ENCODE data around the gene BCAS1. TPM values are rescaled to one million over a fixed set of nuclear protein-coding genes. Genes with fewer than 3 reads are reported as not detected.

Gene BCAS1
- total RNA-seq, 1 donor, result not detected

DNA sequence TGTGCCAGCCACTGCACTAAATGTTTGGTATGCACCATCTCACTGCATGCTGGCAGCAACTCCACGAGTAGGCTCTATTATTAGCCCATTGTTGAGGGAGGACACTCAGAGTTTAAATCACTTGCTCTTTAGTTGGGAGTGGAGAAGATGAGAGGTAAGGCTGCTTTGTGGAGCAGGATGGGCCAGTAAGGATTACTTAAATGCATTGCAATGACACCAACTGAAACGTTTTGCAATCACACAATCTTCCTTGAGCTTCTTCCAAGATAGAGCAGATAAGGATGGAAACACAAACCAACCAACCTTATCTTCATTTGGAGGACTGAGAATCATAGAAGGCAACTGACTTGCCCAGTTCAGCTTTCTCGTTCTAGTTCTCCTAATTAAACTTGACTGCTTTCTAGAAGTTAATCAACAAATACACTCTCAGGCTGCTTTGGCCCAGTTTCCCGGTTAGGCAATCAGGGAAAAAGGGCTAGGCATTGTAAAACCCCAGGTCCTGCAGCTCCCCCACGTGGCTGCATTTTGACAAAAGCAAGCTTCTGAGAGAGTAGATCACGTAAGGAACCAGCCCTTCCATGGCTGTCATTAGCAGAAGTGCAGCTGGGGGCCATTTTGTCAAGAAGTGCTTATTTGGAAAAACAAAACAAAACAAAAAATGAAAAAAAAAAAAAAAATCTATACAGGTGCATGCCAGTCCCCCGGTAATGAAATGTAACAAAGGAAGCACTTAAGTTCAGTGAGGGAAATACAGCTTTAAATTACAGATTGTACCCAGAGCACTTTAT, 130.6 kb downstream of the BCAS1 start:
- Histone ChIP-seq H2AFZ (ENCODE audit: low read length) (peak overlapping the region; percentile 65), H3K79me2 (ENCODE audit: insufficient read depth, low read length) (no peaks in the 10 kb centered on the region), H3K27ac (ENCODE audit: low read depth, low read length) (peak overlapping the region; percentile 97), H4K20me1 (ENCODE audit: insufficient read depth, low read length) (no peaks in the 10 kb centered on the region), H3K36me3 (ENCODE audit: insufficient read depth, low read length) (no peaks in the 10 kb centered on the region), H3K4me2 (ENCODE audit: insufficient read depth, low read length) (peak overlapping the region; percentile 73), H3K9me3 (ENCODE audit: low read depth, low read length) (no peaks in the 10 kb centered on the region), H3K4me3 (ENCODE audit: insufficient read depth, low read length) (no peak overlapping the region), H3K4me1 (ENCODE audit: insufficient read depth, low read length) (peaks cover 42% of the 10 kb centered on the region), H3K27me3 (ENCODE audit: insufficient read depth, low read length) (no peaks in the 10 kb centered on the region)
- peak; percentile 92 for TF ChIP-seq CTCF (IDR thresholded peaks at IDR 0.05; ENCODE audit: extremely low read depth, low read depth, low read length)
- peak; percentile 74 for DNase-seq (ENCODE audit: insufficient read length, low spot score, missing footprints)

DNA sequence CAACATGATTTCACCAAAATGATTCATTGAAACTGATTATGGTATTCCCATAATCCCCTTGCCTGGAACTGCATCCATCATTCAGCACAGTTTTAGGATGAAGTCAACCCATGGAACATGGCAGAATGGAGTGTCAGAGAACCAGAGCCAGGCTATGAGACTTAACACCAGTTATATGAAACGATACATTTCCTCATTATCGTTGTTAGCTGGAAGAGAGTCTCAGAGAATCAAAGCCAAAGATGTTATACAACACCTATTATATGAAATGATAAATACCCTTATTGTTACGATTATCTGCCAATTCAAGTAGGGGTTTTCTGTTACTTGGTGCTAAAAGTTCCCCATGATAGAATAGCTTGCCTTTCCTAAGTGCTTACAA, 131.2 kb downstream of the BCAS1 start:
- Histone ChIP-seq H3K9me3 (ENCODE audit: low read depth, low read length) (no peaks in the 10 kb centered on the region), H2AFZ (ENCODE audit: low read length) (no peak overlapping the region), H3K36me3 (ENCODE audit: insufficient read depth, low read length) (no peaks in the 10 kb centered on the region), H3K79me2 (ENCODE audit: insufficient read depth, low read length) (no peaks in the 10 kb centered on the region), H4K20me1 (ENCODE audit: insufficient read depth, low read length) (no peaks in the 10 kb centered on the region), H3K4me3 (ENCODE audit: insufficient read depth, low read length) (no peak overlapping the region), H3K27ac (ENCODE audit: low read depth, low read length) (peak overlapping the region; percentile 97), H3K27me3 (ENCODE audit: insufficient read depth, low read length) (no peaks in the 10 kb centered on the region), H3K4me2 (ENCODE audit: insufficient read depth, low read length) (peak overlapping the region; percentile 73), H3K4me1 (ENCODE audit: insufficient read depth, low read length) (peaks cover 48% of the 10 kb centered on the region)
- no peak for DNase-seq (ENCODE audit: insufficient read length, low spot score, missing footprints)
- TF ChIP-seq CTCF (IDR thresholded peaks at IDR 0.05; ENCODE audit: extremely low read depth, low read depth, low read length), result no peak

DNA sequence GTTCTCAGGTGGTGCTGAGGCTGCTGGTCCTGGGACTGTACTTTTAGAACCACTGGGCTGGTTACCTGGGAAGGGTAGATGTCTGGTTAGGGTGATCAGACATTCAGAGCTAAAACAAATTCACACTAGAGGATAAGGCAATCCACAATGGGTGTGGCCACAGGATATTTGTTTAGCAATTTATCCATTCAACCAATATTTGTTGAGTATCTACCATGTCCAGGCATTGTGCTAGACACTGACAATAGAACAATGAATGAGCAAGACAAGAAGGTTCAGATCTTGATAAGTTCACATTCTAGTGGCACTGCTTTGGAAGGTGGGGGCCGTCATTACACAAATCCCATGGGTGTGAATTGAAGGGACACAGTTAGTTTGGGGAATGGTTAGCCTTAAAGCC, 131.7 kb downstream of the BCAS1 start:
- DNase-seq (ENCODE audit: insufficient read length, low spot score, missing footprints), result no peak
- Histone ChIP-seq H3K4me1 (ENCODE audit: insufficient read depth, low read length) (peaks cover 51% of the 10 kb centered on the region), H3K79me2 (ENCODE audit: insufficient read depth, low read length) (no peaks in the 10 kb centered on the region), H2AFZ (ENCODE audit: low read length) (no peak overlapping the region), H3K4me3 (ENCODE audit: insufficient read depth, low read length) (no peak overlapping the region), H4K20me1 (ENCODE audit: insufficient read depth, low read length) (no peaks in the 10 kb centered on the region), H3K4me2 (ENCODE audit: insufficient read depth, low read length) (no peak overlapping the region), H3K27ac (ENCODE audit: low read depth, low read length) (peak overlapping the region; percentile 97), H3K27me3 (ENCODE audit: insufficient read depth, low read length) (no peaks in the 10 kb centered on the region), H3K36me3 (ENCODE audit: insufficient read depth, low read length) (no peaks in the 10 kb centered on the region), H3K9me3 (ENCODE audit: low read depth, low read length) (no peaks in the 10 kb centered on the region)
- TF ChIP-seq CTCF (IDR thresholded peaks at IDR 0.05; ENCODE audit: extremely low read depth, low read depth, low read length), result no peak

- no peak for DNase-seq (ENCODE audit: insufficient read length, low spot score, missing footprints)
These were observed 132.4 kb downstream of the BCAS1 start for GRCh38 chr20:53937929-53938367.

More at GRCh38 chr20:53937929-53938367, 132.4 kb downstream of the BCAS1 start:
- TF ChIP-seq CTCF (IDR thresholded peaks at IDR 0.05; ENCODE audit: extremely low read depth, low read depth, low read length), result no peak
- no peaks in the 10 kb centered on the region for H3K27me3 ChIP-seq (ENCODE audit: insufficient read depth, low read length)
- no peaks in the 10 kb centered on the region for H3K9me3 ChIP-seq (ENCODE audit: low read depth, low read length)
- H3K4me1 ChIP-seq (ENCODE audit: insufficient read depth, low read length), result peaks cover 51% of the 10 kb centered on the region
- H3K4me3 ChIP-seq (ENCODE audit: insufficient read depth, low read length), result no peak overlapping the region
- no peaks in the 10 kb centered on the region for H4K20me1 ChIP-seq (ENCODE audit: insufficient read depth, low read length)
- no peaks in the 10 kb centered on the region for H3K36me3 ChIP-seq (ENCODE audit: insufficient read depth, low read length)
- H3K4me2 ChIP-seq (ENCODE audit: insufficient read depth, low read length), result no peak overlapping the region
- no peak overlapping the region for H3K27ac ChIP-seq (ENCODE audit: low read depth, low read length)
- H3K79me2 ChIP-seq (ENCODE audit: insufficient read depth, low read length), result no peaks in the 10 kb centered on the region
- H2AFZ ChIP-seq (ENCODE audit: low read length), result no peak overlapping the region

Measured in osteoblast (primary cell).